IMR-90 (cell line): ENCODE measurements around the gene SGSM2. TPM values are rescaled to one million over a fixed set of nuclear protein-coding genes. Genes with fewer than 3 reads are reported as not detected.

ENCODE experiments used
- ATAC-seq: fragments of 200-7000 bp; cut with Tn5 transposase; 2 replicates; pipeline ENCODE4 v1.9.1; 2020; ENCODE audit warnings: low read depth, mild to moderate bottlenecking, moderate library complexity
- BruUV-seq: library from RNA; stranded (reverse); fragments of 400-500 nt; replicated peaks from 2 replicates; lab custom pipeline; 2021; lab: Mats Ljungman, UMichigan
- CTCF ChIA-PET: fragments of 300-600 bp; formaldehyde crosslinking; extraction: SDS; loops from one replicate; lab custom pipeline; 2021; ENCODE audit warnings: antibody characterized with exemption; lab: Yijun Ruan, JAX
- POLR2A ChIA-PET: fragments of 300-600 bp; sonication (Branson Sonifier 250); formaldehyde crosslinking; loops from one replicate; lab custom pipeline; 2022; ENCODE audit warnings: antibody characterized with exemption; ENCODE audit not compliant: unreplicated experiment; lab: Charles Lee
- DNase-seq: peaks from one replicate; pipeline ENCODE4 v3.0.0; 2013
- H2AFZ ChIP-seq: replicated peaks from 2 replicates; pipeline ENCODE3; 2013; ENCODE audit warnings: low read length, mild to moderate bottlenecking; ENCODE audit not compliant: poor library complexity
- H2AK5ac ChIP-seq: 2 replicates; pipeline ENCODE4 v1.6.1; 2013; ENCODE audit warnings: low read depth, low read length, inconsistent platforms
- H2AK9ac ChIP-seq: replicated peaks from 2 replicates; pipeline ENCODE3; 2013; ENCODE audit warnings: mild to moderate bottlenecking, low read depth, low read length, moderate library complexity; ENCODE audit not compliant: poor library complexity
- H2BK120ac ChIP-seq: 2 replicates; pipeline ENCODE4 v1.6.1; 2013; ENCODE audit warnings: low read depth, low read length, inconsistent platforms
- H2BK15ac ChIP-seq: 3 replicates; pipeline ENCODE4 v1.6.1; 2013; ENCODE audit warnings: low read depth, low read length, inconsistent platforms
- H2BK20ac ChIP-seq: 2 replicates; pipeline ENCODE4 v1.6.1; 2013; ENCODE audit warnings: low read depth, mild to moderate bottlenecking, inconsistent platforms, low read length, moderate library complexity
- H2BK5ac ChIP-seq: 2 replicates; pipeline ENCODE4 v1.6.1; 2013; ENCODE audit warnings: mild to moderate bottlenecking, low read depth, low read length, inconsistent platforms; ENCODE audit not compliant: poor library complexity, severe bottlenecking
- H3K14ac ChIP-seq: replicated peaks from 2 replicates; pipeline ENCODE4 v1.6.1; 2013; ENCODE audit warnings: low read depth, low read length, inconsistent platforms
- H3K18ac ChIP-seq: 2 replicates; pipeline ENCODE4 v1.6.1; 2013; ENCODE audit warnings: low read depth, low read length, control low read depth
- H3K23ac ChIP-seq: 2 replicates; pipeline ENCODE4 v1.6.1; 2013; ENCODE audit warnings: low read depth, low read length, inconsistent platforms
- H3K27ac ChIP-seq: 2 replicates; pipeline ENCODE4 v1.5.1; 2013; ENCODE audit warnings: mild to moderate bottlenecking, control low read depth, low read length; ENCODE audit not compliant: insufficient read depth
- H3K27me3 ChIP-seq: 2 replicates; pipeline ENCODE4 v1.6.1; 2013; ENCODE audit warnings: low read length; ENCODE audit not compliant: control insufficient read depth, insufficient read depth
- H3K36me3 ChIP-seq: 2 replicates; pipeline ENCODE4 v1.6.1; 2013; ENCODE audit warnings: low read length, mixed read lengths; ENCODE audit not compliant: control insufficient read depth, insufficient read depth
- H3K4ac ChIP-seq: 2 replicates; pipeline ENCODE4 v1.6.1; 2013; ENCODE audit warnings: low read depth, low read length, inconsistent platforms
- H3K4me1 ChIP-seq: 2 replicates; pipeline ENCODE4 v1.6.1; 2013; ENCODE audit warnings: low read length, mixed read lengths; ENCODE audit not compliant: control insufficient read depth, insufficient read depth
- H3K4me2 ChIP-seq: 2 replicates; pipeline ENCODE4 v1.6.1; 2013; ENCODE audit warnings: low read depth, mild to moderate bottlenecking, control low read depth, low read length, moderate library complexity
- H3K4me3 ChIP-seq: 2 replicates; pipeline ENCODE4 v1.5.1; 2013; ENCODE audit warnings: low read depth, mild to moderate bottlenecking, control low read depth, low read length, moderate library complexity; ENCODE audit not compliant: insufficient read depth
- H3K56ac ChIP-seq: 2 replicates; pipeline ENCODE4 v1.6.1; 2013; ENCODE audit warnings: low read length, inconsistent platforms; ENCODE audit not compliant: insufficient read depth; ENCODE audit errors: extremely low read depth
- H3K79me1 ChIP-seq, 2 experiments: 2 replicates each; pipeline ENCODE4 v1.6.1; 2013; ENCODE audit warnings: low read length in 2 of 2, inconsistent platforms in 1 of 2, low read depth in 1 of 2
- H3K9ac ChIP-seq: 2 replicates; pipeline ENCODE4 v1.6.1; 2013; ENCODE audit warnings: low read depth, low read length, control low read depth
- H3K9me1 ChIP-seq: 2 replicates; pipeline ENCODE4 v1.6.1; 2013; ENCODE audit warnings: low read length, inconsistent platforms; ENCODE audit not compliant: insufficient read depth
- H3K9me3 ChIP-seq: 2 replicates; pipeline ENCODE4 v1.6.1; 2013; ENCODE audit warnings: low read length; ENCODE audit not compliant: control insufficient read depth, insufficient read depth
- H4K20me1 ChIP-seq: 2 replicates; pipeline ENCODE4 v1.6.1; 2013; ENCODE audit warnings: low read length, inconsistent platforms; ENCODE audit not compliant: insufficient read depth
- H4K5ac ChIP-seq: 2 replicates; pipeline ENCODE4 v1.6.1; 2013; ENCODE audit warnings: mild to moderate bottlenecking, low read depth, low read length, control low read depth
- H4K8ac ChIP-seq, 2 experiments: 2 replicates each; pipeline ENCODE4 v1.6.1; 2013; ENCODE audit warnings: low read depth in 2 of 2, low read length in 2 of 2, control low read depth in 1 of 2, inconsistent platforms in 1 of 2
- H4K91ac ChIP-seq: 2 replicates; pipeline ENCODE4 v1.6.1; 2013; ENCODE audit warnings: low read depth, low read length, inconsistent platforms; ENCODE audit not compliant: insufficient read depth
- CEBPB ChIP-seq: IDR thresholded peaks from 2 replicates; pipeline ENCODE4 v1.6.1; 2012; ENCODE audit warnings: low read depth, low read length, improper control_type of control experiment
- CHD1 ChIP-seq: IDR thresholded peaks from 2 replicates; pipeline ENCODE4 v1.6.1; 2012; ENCODE audit warnings: low read depth, low read length, improper control_type of control experiment
- FOS ChIP-seq: fragments of 150-350 bp; IDR thresholded peaks from 2 replicates; pipeline ENCODE4 v1.6.1; 2016; ENCODE audit warnings: low read depth, low read length
- MAFK ChIP-seq: IDR thresholded peaks from 2 replicates; pipeline ENCODE4 v1.6.1; 2012; ENCODE audit warnings: low read depth, low read length, improper control_type of control experiment
- MAZ ChIP-seq: IDR thresholded peaks from 2 replicates; pipeline ENCODE4 v1.6.1; 2012; ENCODE audit warnings: low read depth, mild to moderate bottlenecking, low read length, improper control_type of control experiment, moderate library complexity, borderline replicate concordance
- MXI1 ChIP-seq: IDR thresholded peaks from 2 replicates; pipeline ENCODE4 v1.6.1; 2012; ENCODE audit warnings: low read depth, mild to moderate bottlenecking, low read length, moderate library complexity, borderline replicate concordance
- NFE2L2 ChIP-seq: fragments of 150-350 bp; IDR thresholded peaks from 2 replicates; pipeline ENCODE4 v1.6.1; 2016; ENCODE audit warnings: low read depth, mild to moderate bottlenecking, low read length
- POLR2A ChIP-seq: IDR thresholded peaks from 2 replicates; pipeline ENCODE4 v1.6.1; 2012; ENCODE audit warnings: mild to moderate bottlenecking, low read depth, low read length
- RAD21 ChIP-seq: IDR thresholded peaks from 2 replicates; pipeline ENCODE4 v1.6.1; 2012; ENCODE audit warnings: low read length, improper control_type of control experiment
- RFX5 ChIP-seq: IDR thresholded peaks from 2 replicates; pipeline ENCODE4 v1.8.0; 2012; ENCODE audit warnings: low read depth, mild to moderate bottlenecking, low read length, moderate library complexity
- SMC3 ChIP-seq: fragments of 150-350 bp; IDR thresholded peaks from 2 replicates; pipeline ENCODE4 v1.6.1; 2016; ENCODE audit warnings: low read depth, mild to moderate bottlenecking, antibody characterized with exemption, low read length, moderate library complexity
- WGBS, 2 experiments: methylation state at CpG; one replicate each; pipeline versions ENCODE4 v1.1.5 to v1.1.7; 2013; ENCODE audit warnings: missing lambda C conversion rate in 2 of 2; ENCODE audit not compliant: insufficient read length in 1 of 2; ENCODE audit errors: extremely low coverage in 2 of 2; 5-methylcytosine and 5-hydroxymethylcytosine counted together
- dilution Hi-C: fragments of 300-500 bp; cut with HindIII; formaldehyde crosslinking; loops from one replicate; pipeline ENCODE4 v1.14.3; 2018; ENCODE audit warnings: low sequenced_read_pairs; ENCODE audit not compliant: unreplicated experiment
- in situ Hi-C: fragments of 300-500 bp; cut with MboI; formaldehyde crosslinking; loops from 3 replicates; pipeline ENCODE4 v1.14.3; 2019; ENCODE audit warnings: low sequenced_read_pairs, inconsistent platforms, mixed read lengths
- intact Hi-C: fragments of 100-400 bp; cut with micrococcal nuclease; formaldehyde crosslinking; loops from 2 replicates; pipeline ENCODE4 v1.10.0; 2022
- polyA plus RNA-seq, 3 experiments: library from polyadenylated mRNA; depleted of rRNA; stranded (reverse); fragments of >200 nt; gene quantifications; 2 replicates each; pipeline ENCODE4 v1.2.3, GENCODE V29; 2012; ENCODE audit warnings: low replicate concordance in 1 of 3
- total RNA-seq: library from RNA; depleted of rRNA; stranded (reverse); fragments of >200 nt; gene quantifications from 2 replicates; pipeline ENCODE4 v1.2.3, GENCODE V29; 2012
- TF ChIP-seq, protein P1 (sequence below): fragments of 150-350 bp; IDR thresholded peaks from 2 replicates; pipeline ENCODE4 v1.6.1; 2016; ENCODE audit warnings: low read depth, mild to moderate bottlenecking, low read length, moderate library complexity, borderline replicate concordance
- TF ChIP-seq, protein P2 (sequence below): fragments of 150-350 bp; IDR thresholded peaks from 2 replicates; pipeline ENCODE4 v1.6.1; 2017; ENCODE audit warnings: mild to moderate bottlenecking, antibody characterized with exemption, low read length, low read depth

Gene SGSM2
- total and polyA plus RNA-seq, 2 of the 4 experiments (the other 2 are of a cell fraction) = 13.6 to 81.2 TPM

DNA sequence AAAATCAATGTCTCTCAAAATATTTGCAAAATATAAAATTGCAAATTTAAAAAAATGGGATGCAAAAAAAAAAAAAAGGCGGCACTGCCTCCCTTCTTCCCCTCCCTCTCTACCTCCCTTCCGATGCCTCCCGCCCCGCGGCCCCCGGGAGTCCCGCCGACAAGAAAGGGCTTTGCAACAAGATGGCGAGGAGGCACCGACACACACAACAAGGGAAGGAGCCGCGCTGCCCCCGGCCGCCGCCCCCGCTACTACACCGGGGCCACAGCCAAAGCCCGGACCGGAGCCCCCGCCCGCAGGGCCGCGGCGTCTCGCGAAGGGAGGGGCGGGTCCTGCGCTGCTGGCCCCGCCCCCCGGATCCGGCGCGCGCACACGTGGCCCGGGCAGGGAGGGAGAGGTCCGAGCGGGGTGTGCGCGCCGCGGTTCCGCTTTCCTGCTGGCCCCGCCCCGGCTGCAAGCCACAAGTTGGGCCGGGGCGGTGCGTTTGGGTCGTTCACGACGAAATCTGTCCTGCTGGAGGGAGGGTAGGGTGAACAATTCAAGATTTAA lies 63.6 kb downstream of the SGSM2 start, which contains the start of gene MNT (continued):
- peak; percentile 99 for TF ChIP-seq MAZ

DNA sequence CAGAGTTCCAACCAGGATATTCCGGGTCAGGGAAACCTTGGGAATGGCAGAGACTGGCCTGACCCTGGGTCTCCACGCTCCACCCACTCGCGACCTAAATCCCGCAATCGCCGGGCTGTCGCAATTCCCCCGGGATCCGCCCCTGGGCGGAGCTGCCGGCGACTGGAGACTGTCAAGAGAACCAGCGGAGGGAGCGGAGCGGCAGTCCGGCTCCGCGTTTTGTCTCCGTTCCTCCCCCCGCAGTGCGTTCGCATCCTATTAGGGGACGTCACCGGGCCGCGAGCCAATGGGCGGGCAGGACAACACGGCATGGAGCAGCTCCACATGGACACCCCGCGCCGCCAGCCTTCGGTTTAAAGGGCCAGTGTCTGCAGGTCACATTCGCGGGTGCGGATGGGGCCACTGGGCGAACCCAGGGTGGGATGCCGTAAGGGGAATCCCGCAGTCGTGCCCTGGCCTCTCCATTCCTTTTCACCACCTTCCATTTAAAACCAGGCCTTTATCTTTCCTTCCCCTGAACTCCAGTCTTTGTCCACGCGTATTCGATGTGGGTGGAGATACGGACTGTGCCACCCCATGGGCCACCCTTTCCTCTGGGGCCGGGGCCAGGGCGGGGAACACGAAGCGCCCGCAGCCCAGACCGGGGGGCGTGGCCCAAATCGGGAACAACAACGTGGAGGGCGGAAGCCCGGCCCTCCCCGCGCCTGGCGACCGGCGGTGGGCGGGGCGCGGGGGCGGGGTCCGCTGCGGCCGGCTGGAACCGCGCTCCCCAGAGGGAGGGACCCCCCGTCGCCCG lies 64.3 kb downstream of the SGSM2 start:
- Histone ChIP-seq H2AK5ac (peak overlapping the region; percentile 94), H4K91ac (peak overlapping the region; percentile 97), H4K20me1 (peaks cover 16% of the 10 kb centered on the region), H3K9me3 (no peaks in the 10 kb centered on the region), H3K9me1 (peaks cover 41% of the 10 kb centered on the region), H3K18ac (peak overlapping the region; percentile 87), H3K4ac (peak overlapping the region; percentile 97), H4K5ac (peak overlapping the region; percentile 80), H2BK120ac (peak overlapping the region; percentile 98), H3K4me3 (peak overlapping the region; percentile 83), H3K56ac (peak overlapping the region; percentile 96), H2AFZ (peak overlapping the region; percentile 97), H3K27ac (peak overlapping the region; percentile 93), H3K9ac (peak overlapping the region; percentile 81), H3K79me1 (peaks cover 13 to 58% of the 10 kb centered on the region in 2 experiments; a peak in 3 of 4 replicates), H3K36me3 (no peaks in the 10 kb centered on the region), H3K4me2 (peak overlapping the region; percentile 91), H2BK5ac (peak overlapping the region; percentile 95), H3K27me3 (no peaks in the 10 kb centered on the region), H2BK15ac (peak overlapping the region; percentile 100; the same call in 2 of the 3 replicates), H3K4me1 (peaks cover 42% of the 10 kb centered on the region), H3K14ac (peak overlapping the region; percentile 98), H3K23ac (peak overlapping the region; percentile 99), H4K8ac (peak overlapping the region; percentile 43 to 96), H2BK20ac (peak overlapping the region; percentile 94), H2AK9ac (peak overlapping the region; percentile 99)
- ATAC-seq (peak; percentile 53), DNase-seq (peak; percentile 99)
- ChIA-PET POLR2A (interaction anchor here (0.6 to 0.9 kb wide), 3 partner anchors 9 to 194 kb away, joined by 3 to 4 read pairs (median 3); no protein-coding TSS in a partner anchor), CTCF (interaction anchor here (1.2 to 1.3 kb wide), 2 partner anchors 14 to 19 kb away, joined by 4 to 7 read pairs; no protein-coding TSS in a partner anchor)
- WGBS, 2 experiments = 1% methylated on average over 23 of the region's 72 CpGs; no CpG with 5 or more reads in 1 of the 2 experiments
- BruUV-seq = no TSS peak
- intact Hi-C loops = loop anchor here (1.0 kb wide), 2 partner anchors 9 to 19 kb away; no protein-coding TSS in a partner anchor
- in situ Hi-C loops = no loop called here
- dilution Hi-C loops = no loop called here
- TF ChIP-seq MXI1 (peak; percentile 96), POLR2A (peak; percentile 72), SMC3 (no peak), RFX5 (peak; percentile 9; the same call in 1 of the 2 replicates), CEBPB (peak; percentile 98), MAFK (no peak), RAD21 (no peak), MAZ (peak; percentile 91), NFE2L2 (no peak), FOS (no peak), CHD1 (no peak)
- TF ChIP-seq, protein P1, sequence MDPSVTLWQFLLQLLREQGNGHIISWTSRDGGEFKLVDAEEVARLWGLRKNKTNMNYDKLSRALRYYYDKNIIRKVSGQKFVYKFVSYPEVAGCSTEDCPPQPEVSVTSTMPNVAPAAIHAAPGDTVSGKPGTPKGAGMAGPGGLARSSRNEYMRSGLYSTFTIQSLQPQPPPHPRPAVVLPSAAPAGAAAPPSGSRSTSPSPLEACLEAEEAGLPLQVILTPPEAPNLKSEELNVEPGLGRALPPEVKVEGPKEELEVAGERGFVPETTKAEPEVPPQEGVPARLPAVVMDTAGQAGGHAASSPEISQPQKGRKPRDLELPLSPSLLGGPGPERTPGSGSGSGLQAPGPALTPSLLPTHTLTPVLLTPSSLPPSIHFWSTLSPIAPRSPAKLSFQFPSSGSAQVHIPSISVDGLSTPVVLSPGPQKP = no peak
- TF ChIP-seq, protein P2, sequence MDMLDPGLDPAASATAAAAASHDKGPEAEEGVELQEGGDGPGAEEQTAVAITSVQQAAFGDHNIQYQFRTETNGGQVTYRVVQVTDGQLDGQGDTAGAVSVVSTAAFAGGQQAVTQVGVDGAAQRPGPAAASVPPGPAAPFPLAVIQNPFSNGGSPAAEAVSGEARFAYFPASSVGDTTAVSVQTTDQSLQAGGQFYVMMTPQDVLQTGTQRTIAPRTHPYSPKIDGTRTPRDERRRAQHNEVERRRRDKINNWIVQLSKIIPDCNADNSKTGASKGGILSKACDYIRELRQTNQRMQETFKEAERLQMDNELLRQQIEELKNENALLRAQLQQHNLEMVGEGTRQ = peak; percentile 65
